K562 (cell line): ENCODE measurements around the gene GRIK5.

Experiments
- ADNP ChIP-seq: fragments of 200-800 bp; sonication (Bioruptor generic); IDR thresholded peaks from 2 replicates; pipeline ENCODE4 v1.6.1; 2016; ENCODE audit warnings: missing genetic modification characterization, missing compliant biosample characterization
- CHCHD3 ChIP-seq: fragments of 250-450 bp; sonication (Bioruptor Pico); IDR thresholded peaks from 2 replicates; pipeline ENCODE4 v2.1.2; 2022; ENCODE audit warnings: mild to moderate bottlenecking
- CHD1 ChIP-seq: fragments of 200-600 bp; sonication (generic); IDR thresholded peaks from one replicate; pipeline ENCODE4 v1.6.1; 2012; ENCODE audit warnings: mild to moderate bottlenecking, moderate library complexity, low read length, inconsistent platforms
- GABPA ChIP-seq: fragments of 200-800 bp; sonication (Bioruptor generic); conservative IDR thresholded peaks from 2 replicates; pipeline ENCODE4 v1.6.1; 2016; ENCODE audit warnings: low read depth, missing genetic modification characterization, missing compliant biosample characterization
- NFRKB ChIP-seq: fragments of 450-650 bp; IDR thresholded peaks from 2 replicates; pipeline ENCODE4 v1.6.1; 2016; ENCODE audit warnings: low read depth
- PTBP1 ChIP-seq: fragments of 200-400 bp; formaldehyde crosslinking; IDR thresholded peaks from 2 replicates; pipeline ENCODE4 v1.6.1; 2017; ENCODE audit warnings: low read depth, low read length
- SIN3A ChIP-seq, 2 experiments: fragments of 150-350 bp in 1 of 2; IDR thresholded peaks; 2 replicates each; pipeline ENCODE4 v1.6.1; 2011 to 2016; ENCODE audit warnings: borderline replicate concordance in 2 of 2, low read depth in 2 of 2, low read length in 2 of 2, mild to moderate bottlenecking in 2 of 2, moderate library complexity in 2 of 2; ENCODE audit not compliant: control insufficient read depth in 1 of 2
- TEAD4 ChIP-seq, 2 experiments: sonication (generic) in 1 of 2; formaldehyde crosslinking in 1 of 2; IDR thresholded peaks; 2 replicates each; pipeline versions ENCODE4 v1.6.1 to v1.8.0; 2012 to 2022; ENCODE audit warnings: borderline replicate concordance in 1 of 2, inconsistent platforms in 1 of 2, low read length in 1 of 2, mild to moderate bottlenecking in 1 of 2, missing genetic modification reagents in 1 of 2
- ZBTB17 ChIP-seq: fragments of 450-650 bp; formaldehyde crosslinking; IDR thresholded peaks from 2 replicates; pipeline ENCODE4 v1.4.0; 2020; ENCODE audit warnings: mild to moderate bottlenecking
- ZNF41 ChIP-seq: fragments of 250-450 bp; sonication (Bioruptor Pico); conservative IDR thresholded peaks from 2 replicates; pipeline ENCODE4 v1.4.0; 2020; ENCODE audit warnings: mild to moderate bottlenecking
- ZNF583 ChIP-seq: fragments of 250-450 bp; sonication (Bioruptor Pico); IDR thresholded peaks from 2 replicates; pipeline ENCODE4 v1.4.0; 2020
- TF ChIP-seq, protein P1 (sequence below), 3 experiments: IDR thresholded peaks in 2 of 3; conservative IDR thresholded peaks in 1 of 3; 2 replicates each; pipeline ENCODE4 v1.5.1; 2011 to 2012; ENCODE audit warnings: low read length in 3 of 3, mild to moderate bottlenecking in 3 of 3, control low read depth in 2 of 3, improper control_type of control experiment in 1 of 3, inconsistent platforms in 1 of 3, low read depth in 1 of 3, mixed read lengths in 1 of 3, moderate library complexity in 1 of 3; ENCODE audit not compliant: insufficient read depth in 2 of 3
- TF ChIP-seq, protein P2 (sequence below): sonication (generic); formaldehyde crosslinking; IDR thresholded peaks from 2 replicates; pipeline ENCODE4 v1.8.0; 2023; ENCODE audit warnings: missing genetic modification reagents, mild to moderate bottlenecking, borderline replicate concordance
- TF ChIP-seq, protein P3 (sequence below), 2 experiments: fragments of 450-650 bp in 1 of 2; sonication (generic) in 1 of 2; formaldehyde crosslinking in 1 of 2; IDR thresholded peaks in 1 of 2; conservative IDR thresholded peaks in 1 of 2; 2 replicates each; pipeline versions ENCODE4 v1.6.1 to v1.8.1; 2016 to 2023; ENCODE audit warnings: mild to moderate bottlenecking in 2 of 2, moderate library complexity in 2 of 2, inconsistent platforms in 1 of 2, missing genetic modification reagents in 1 of 2

DNA sequence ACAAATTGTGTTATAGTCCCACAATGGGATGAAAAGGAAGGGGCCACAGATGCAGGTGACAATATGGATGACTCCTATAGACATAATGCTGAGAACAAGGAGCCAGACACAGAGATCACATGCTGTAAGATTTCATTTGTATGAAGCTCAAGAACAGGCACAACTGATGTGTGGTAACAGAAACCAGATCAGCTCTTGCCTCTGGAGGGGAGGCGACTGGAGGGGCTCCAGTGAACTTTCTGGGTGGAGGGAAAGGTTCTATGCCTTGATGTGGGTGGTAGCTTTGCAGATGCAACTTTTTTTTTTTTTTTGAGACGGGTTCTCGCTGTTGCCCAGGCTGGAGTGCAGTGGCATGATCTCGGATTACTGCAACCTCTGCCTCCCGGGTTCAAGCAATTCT is 104.9 kb downstream of the GRIK5 start:
- TF ChIP-seq, protein P1, sequence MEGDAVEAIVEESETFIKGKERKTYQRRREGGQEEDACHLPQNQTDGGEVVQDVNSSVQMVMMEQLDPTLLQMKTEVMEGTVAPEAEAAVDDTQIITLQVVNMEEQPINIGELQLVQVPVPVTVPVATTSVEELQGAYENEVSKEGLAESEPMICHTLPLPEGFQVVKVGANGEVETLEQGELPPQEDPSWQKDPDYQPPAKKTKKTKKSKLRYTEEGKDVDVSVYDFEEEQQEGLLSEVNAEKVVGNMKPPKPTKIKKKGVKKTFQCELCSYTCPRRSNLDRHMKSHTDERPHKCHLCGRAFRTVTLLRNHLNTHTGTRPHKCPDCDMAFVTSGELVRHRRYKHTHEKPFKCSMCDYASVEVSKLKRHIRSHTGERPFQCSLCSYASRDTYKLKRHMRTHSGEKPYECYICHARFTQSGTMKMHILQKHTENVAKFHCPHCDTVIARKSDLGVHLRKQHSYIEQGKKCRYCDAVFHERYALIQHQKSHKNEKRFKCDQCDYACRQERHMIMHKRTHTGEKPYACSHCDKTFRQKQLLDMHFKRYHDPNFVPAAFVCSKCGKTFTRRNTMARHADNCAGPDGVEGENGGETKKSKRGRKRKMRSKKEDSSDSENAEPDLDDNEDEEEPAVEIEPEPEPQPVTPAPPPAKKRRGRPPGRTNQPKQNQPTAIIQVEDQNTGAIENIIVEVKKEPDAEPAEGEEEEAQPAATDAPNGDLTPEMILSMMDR (IDR thresholded peaks at IDR 0.05 in 2 of 3, conservative IDR thresholded peaks at IDR 0.05 in 1 of 3; ENCODE audit: insufficient read depth in 2 of 3, low read depth in 1 of 3, low read length in 3 of 3): no peak
- TF ChIP-seq ZNF583 (CRISPR knock-in tag) (no peak), NFRKB (no peak), GABPA (tag) (no peak), CHCHD3 (no peak), ZNF41 (no peak), CHD1 (no peak), ADNP (tag) (no peak), SIN3A (IDR thresholded peaks at IDR 0.05; ENCODE audit: borderline replicate concordance in 2 of 2, control insufficient read depth in 1 of 2, low read depth in 2 of 2, low read length in 2 of 2) (no peak), TEAD4 (IDR thresholded peaks at IDR 0.05; ENCODE audit: low read length) (no peak), TEAD4 (CRISPR knock-in tag; IDR thresholded peaks at IDR 0.05; ENCODE audit: borderline replicate concordance) (no peak), ZBTB17 (CRISPR knock-in tag) (no peak), PTBP1 (no peak)
- TF ChIP-seq, protein P2, sequence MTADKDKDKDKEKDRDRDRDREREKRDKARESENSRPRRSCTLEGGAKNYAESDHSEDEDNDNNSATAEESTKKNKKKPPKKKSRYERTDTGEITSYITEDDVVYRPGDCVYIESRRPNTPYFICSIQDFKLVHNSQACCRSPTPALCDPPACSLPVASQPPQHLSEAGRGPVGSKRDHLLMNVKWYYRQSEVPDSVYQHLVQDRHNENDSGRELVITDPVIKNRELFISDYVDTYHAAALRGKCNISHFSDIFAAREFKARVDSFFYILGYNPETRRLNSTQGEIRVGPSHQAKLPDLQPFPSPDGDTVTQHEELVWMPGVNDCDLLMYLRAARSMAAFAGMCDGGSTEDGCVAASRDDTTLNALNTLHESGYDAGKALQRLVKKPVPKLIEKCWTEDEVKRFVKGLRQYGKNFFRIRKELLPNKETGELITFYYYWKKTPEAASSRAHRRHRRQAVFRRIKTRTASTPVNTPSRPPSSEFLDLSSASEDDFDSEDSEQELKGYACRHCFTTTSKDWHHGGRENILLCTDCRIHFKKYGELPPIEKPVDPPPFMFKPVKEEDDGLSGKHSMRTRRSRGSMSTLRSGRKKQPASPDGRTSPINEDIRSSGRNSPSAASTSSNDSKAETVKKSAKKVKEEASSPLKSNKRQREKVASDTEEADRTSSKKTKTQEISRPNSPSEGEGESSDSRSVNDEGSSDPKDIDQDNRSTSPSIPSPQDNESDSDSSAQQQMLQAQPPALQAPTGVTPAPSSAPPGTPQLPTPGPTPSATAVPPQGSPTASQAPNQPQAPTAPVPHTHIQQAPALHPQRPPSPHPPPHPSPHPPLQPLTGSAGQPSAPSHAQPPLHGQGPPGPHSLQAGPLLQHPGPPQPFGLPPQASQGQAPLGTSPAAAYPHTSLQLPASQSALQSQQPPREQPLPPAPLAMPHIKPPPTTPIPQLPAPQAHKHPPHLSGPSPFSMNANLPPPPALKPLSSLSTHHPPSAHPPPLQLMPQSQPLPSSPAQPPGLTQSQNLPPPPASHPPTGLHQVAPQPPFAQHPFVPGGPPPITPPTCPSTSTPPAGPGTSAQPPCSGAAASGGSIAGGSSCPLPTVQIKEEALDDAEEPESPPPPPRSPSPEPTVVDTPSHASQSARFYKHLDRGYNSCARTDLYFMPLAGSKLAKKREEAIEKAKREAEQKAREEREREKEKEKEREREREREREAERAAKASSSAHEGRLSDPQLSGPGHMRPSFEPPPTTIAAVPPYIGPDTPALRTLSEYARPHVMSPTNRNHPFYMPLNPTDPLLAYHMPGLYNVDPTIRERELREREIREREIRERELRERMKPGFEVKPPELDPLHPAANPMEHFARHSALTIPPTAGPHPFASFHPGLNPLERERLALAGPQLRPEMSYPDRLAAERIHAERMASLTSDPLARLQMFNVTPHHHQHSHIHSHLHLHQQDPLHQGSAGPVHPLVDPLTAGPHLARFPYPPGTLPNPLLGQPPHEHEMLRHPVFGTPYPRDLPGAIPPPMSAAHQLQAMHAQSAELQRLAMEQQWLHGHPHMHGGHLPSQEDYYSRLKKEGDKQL (CRISPR knock-in tag): no peak
- TF ChIP-seq, protein P3, sequence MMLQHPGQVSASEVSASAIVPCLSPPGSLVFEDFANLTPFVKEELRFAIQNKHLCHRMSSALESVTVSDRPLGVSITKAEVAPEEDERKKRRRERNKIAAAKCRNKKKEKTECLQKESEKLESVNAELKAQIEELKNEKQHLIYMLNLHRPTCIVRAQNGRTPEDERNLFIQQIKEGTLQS (IDR thresholded peaks at IDR 0.05): no peak
- TF ChIP-seq, protein P3 (CRISPR knock-in tag; conservative IDR thresholded peaks at IDR 0.05): no peak
